Activated CD8-positive, alpha-beta memory T cell treated with anti-CD3 and anti-CD28 coated beads, Interleukin-2, amount 50 U/mL, for 48 hours (primary cell): ENCODE data around the gene FSIP2.
"Not testable (repeated sequence)": the region's sequence is repeated elsewhere in the genome, so short reads cannot be mapped to it uniquely, and the experiment has no call there.

Experiments
- DNase-seq: peaks from one replicate; pipeline ENCODE4 v3.0.0-alpha.2; 2020

The FSIP2 gene

GRCh38 chr2:185802926-185803325 is 64.3 kb downstream of the FSIP2 start:
- DNase-seq = no peak

GRCh38 chr2:185806783-185807182 is 68.2 kb downstream of the FSIP2 start:
- no peak for DNase-seq

- DNase-seq = no peak
These were observed 68.7 kb downstream of the FSIP2 start for GRCh38 chr2:185807351-185807750.

GRCh38 chr2:185811580-185811979 is 73.0 kb downstream of the FSIP2 start:
- DNase-seq = no peak

GRCh38 chr2:185813707-185814106 is 75.1 kb downstream of the FSIP2 start:
- DNase-seq = no peak

- no peak for DNase-seq
These were observed 79.4 kb downstream of the FSIP2 start for GRCh38 chr2:185817991-185818390.

- DNase-seq = no peak
These were observed 82.9 kb downstream of the FSIP2 start for GRCh38 chr2:185821467-185821866.

- DNase-seq = no peak
These were observed 85.2 kb downstream of the FSIP2 start for GRCh38 chr2:185823773-185824172.

- no peak for DNase-seq
These were observed 87.0 kb downstream of the FSIP2 start for GRCh38 chr2:185825557-185825956.

- DNase-seq = no peak
These were observed 89.7 kb downstream of the FSIP2 start for GRCh38 chr2:185828326-185828725.

- no peak for DNase-seq
These were observed 95.3 kb downstream of the FSIP2 start for GRCh38 chr2:185833864-185834263.

GRCh38 chr2:185835974-185836373 is 97.4 kb downstream of the FSIP2 start:
- DNase-seq = no peak

GRCh38 chr2:185854885-185855284 is 116.3 kb downstream of the FSIP2 start:
- no peak for DNase-seq

GRCh38 chr2:185857691-185858090 is 119.1 kb downstream of the FSIP2 start:
- DNase-seq = no peak

GRCh38 chr2:185859506-185859905 is 120.9 kb downstream of the FSIP2 start:
- no peak for DNase-seq

GRCh38 chr2:185860321-185860720 is 121.7 kb downstream of the FSIP2 start:
- no peak for DNase-seq

- DNase-seq = no peak
These were observed 124.2 kb downstream of the FSIP2 start for GRCh38 chr2:185862657-185863398.

GRCh38 chr2:185864468-185865260 is 126.1 kb downstream of the FSIP2 start:
- not testable (repeated sequence) for DNase-seq

GRCh38 chr2:185875136-185875931 is 136.7 kb downstream of the FSIP2 start:
- DNase-seq = no peak

- DNase-seq = no peak
These were observed 137.6 kb downstream of the FSIP2 start for GRCh38 chr2:185876234-185876633.

GRCh38 chr2:185880396-185880795 is 141.8 kb downstream of the FSIP2 start:
- DNase-seq = no peak
